MCF 10A (cell line): ENCODE results near the gene CCDC57. TPM values are rescaled to one million over a fixed set of nuclear protein-coding genes. Genes with fewer than 3 reads are reported as not detected.

Experiments
- BruUV-seq: library from RNA; stranded (reverse); fragments of 400-500 nt; replicated peaks from 2 replicates; lab custom pipeline; 2021; lab: Mats Ljungman, UMichigan
- CTCF ChIA-PET: fragments of 300-600 bp; sonication (Branson Sonifier 250); formaldehyde crosslinking; extraction: SDS; loops from one replicate; lab custom pipeline; 2021; ENCODE audit warnings: antibody characterized with exemption, inconsistent platforms; lab: Yijun Ruan, JAX
- POLR2A ChIA-PET: fragments of 300-600, 350-650 bp; sonication (Branson Sonifier 250); formaldehyde crosslinking; extraction: SDS; loops from one replicate; lab custom pipeline; 2020; ENCODE audit warnings: antibody characterized with exemption, inconsistent platforms; lab: Yijun Ruan, JAX
- DNase-seq: peaks from one replicate; pipeline ENCODE4 v3.0.0-alpha.2; 2018; ENCODE audit not compliant: unreplicated experiment
- H3K27ac Mint-ChIP-seq: one replicate; pipeline ENCODE4 v1.8.0; 2022; ENCODE audit warnings: mild to moderate bottlenecking, low read depth, mixed read lengths; ENCODE audit not compliant: unreplicated experiment
- H3K27me3 Mint-ChIP-seq: one replicate; pipeline ENCODE4 v1.8.0; 2022; ENCODE audit warnings: mixed read lengths; ENCODE audit not compliant: insufficient read depth, unreplicated experiment
- H3K36me3 Mint-ChIP-seq: one replicate; pipeline ENCODE4 v1.8.0; 2022; ENCODE audit warnings: mild to moderate bottlenecking, moderate library complexity, mixed read lengths; ENCODE audit not compliant: insufficient read depth, unreplicated experiment
- H3K4me1 Mint-ChIP-seq: one replicate; pipeline ENCODE4 v1.8.0; 2022; ENCODE audit warnings: mixed read lengths; ENCODE audit not compliant: insufficient read depth, unreplicated experiment
- H3K4me3 Mint-ChIP-seq: one replicate; pipeline ENCODE4 v1.8.0; 2022; ENCODE audit warnings: mild to moderate bottlenecking, moderate library complexity, mixed read lengths; ENCODE audit not compliant: unreplicated experiment
- H3K9me3 Mint-ChIP-seq: one replicate; pipeline ENCODE4 v1.8.0; 2022; ENCODE audit warnings: mixed read lengths; ENCODE audit not compliant: unreplicated experiment
- CTCF ChIP-seq: fragments of 200-600 bp; IDR thresholded peaks from one replicate; pipeline ENCODE4 v1.8.0; 2022; ENCODE audit warnings: antibody characterized with exemption, mild to moderate bottlenecking; ENCODE audit not compliant: unreplicated experiment
- intact Hi-C: fragments of 100-400 bp; cut with micrococcal nuclease; formaldehyde crosslinking; loops from 2 replicates; pipeline ENCODE4 v1.14.1; 2022
- total RNA-seq: library from RNA; stranded (reverse); gene quantifications from 2 replicates; pipeline ENCODE4 v1.2.3, GENCODE V29; 2022

Gene CCDC57
- total RNA-seq, 1 experiment from 2014 or later = 86.8 TPM

GRCh38 chr17:82092995-82093751 lies 119.5 kb downstream of the CCDC57 start:
- no peaks in the 10 kb centered on the region for H3K9me3 Mint-ChIP-seq
- no peak overlapping the region for H3K4me3 Mint-ChIP-seq
- no peaks in the 10 kb centered on the region for H3K4me1 Mint-ChIP-seq
- ChIA-PET POLR2A (no interaction called here), CTCF (no interaction called here)
- BruUV-seq = no TSS peak
- no peak for TF ChIP-seq CTCF
- no peaks in the 10 kb centered on the region for H3K27me3 Mint-ChIP-seq
- DNase-seq = no peak
- peaks cover 81% of the 10 kb centered on the region for H3K36me3 Mint-ChIP-seq
- no peak overlapping the region for H3K27ac Mint-ChIP-seq
- intact Hi-C loops = loop anchor here (10.0 kb wide), 1 partner anchor 58 kb away; the partner anchor contains the start of genes DCXR and RAC3

- POLR2A ChIA-PET = no interaction called here
- no peak overlapping the region for H3K4me3 Mint-ChIP-seq
These were observed 120.0 kb downstream of the CCDC57 start for GRCh38 chr17:82092628-82092994.

GRCh38 chr17:82092094-82092586 lies 120.5 kb downstream of the CCDC57 start:
- no TSS peak for BruUV-seq
- Mint-ChIP-seq H3K9me3 (no peaks in the 10 kb centered on the region), H3K4me3 (no peak overlapping the region), H3K4me1 (no peaks in the 10 kb centered on the region), H3K36me3 (peaks cover 91% of the 10 kb centered on the region), H3K27me3 (no peaks in the 10 kb centered on the region), H3K27ac (no peak overlapping the region)
- no peak for DNase-seq
- CTCF ChIA-PET = interaction anchor here (1.0 kb wide), 1 partner anchor 63 kb away, joined by 3 read pairs; no protein-coding TSS in a partner anchor
- TF ChIP-seq CTCF = no peak
- POLR2A ChIA-PET = no interaction called here
- intact Hi-C loops = loop anchor here (10.0 kb wide), 1 partner anchor 57 kb away; the partner anchor contains the start of genes DCXR and RAC3

More at GRCh38 chr17:82092628-82092994, 120.0 kb downstream of the CCDC57 start:
- H3K4me1 Mint-ChIP-seq = no peaks in the 10 kb centered on the region
- H3K27ac Mint-ChIP-seq = no peak overlapping the region
- no peaks in the 10 kb centered on the region for H3K27me3 Mint-ChIP-seq
- DNase-seq = no peak
- TF ChIP-seq CTCF = no peak
- intact Hi-C loops = loop anchor here (10.0 kb wide), 1 partner anchor 58 kb away; the partner anchor contains the start of genes DCXR and RAC3
- no TSS peak for BruUV-seq
- H3K9me3 Mint-ChIP-seq = no peaks in the 10 kb centered on the region
- CTCF ChIA-PET = interaction anchor here (1.0 kb wide), 1 partner anchor 63 kb away, joined by 3 read pairs; no protein-coding TSS in a partner anchor
- H3K36me3 Mint-ChIP-seq = peaks cover 86% of the 10 kb centered on the region

GRCh38 chr17:82091264-82092066 lies 121.2 kb downstream of the CCDC57 start:
- BruUV-seq = no TSS peak
- no peak for TF ChIP-seq CTCF
- DNase-seq = no peak
- CTCF ChIA-PET = interaction anchor here (1.0 kb wide), 1 partner anchor 64 kb away, joined by 3 read pairs; no protein-coding TSS in a partner anchor
- Mint-ChIP-seq H3K36me3 (peaks cover 93% of the 10 kb centered on the region), H3K9me3 (no peaks in the 10 kb centered on the region), H3K4me3 (no peak overlapping the region), H3K4me1 (no peaks in the 10 kb centered on the region), H3K27ac (no peak overlapping the region), H3K27me3 (no peaks in the 10 kb centered on the region)
- POLR2A ChIA-PET = no interaction called here
- intact Hi-C loops = loop anchor here (10.0 kb wide), 1 partner anchor 57 kb away; the partner anchor contains the start of genes DCXR and RAC3
